COLO668 (cell line): ENCODE data around the gene ETV1.
A peak's percentile ranks its signal among the peaks of the same experiment; 100 is the strongest.

ENCODE experiments used
- DNase-seq: peaks from one replicate; lab custom pipeline; 2025; ENCODE audit not compliant: unreplicated experiment; lab: John Stamatoyannopoulos, UW

The ETV1 gene

DNA sequence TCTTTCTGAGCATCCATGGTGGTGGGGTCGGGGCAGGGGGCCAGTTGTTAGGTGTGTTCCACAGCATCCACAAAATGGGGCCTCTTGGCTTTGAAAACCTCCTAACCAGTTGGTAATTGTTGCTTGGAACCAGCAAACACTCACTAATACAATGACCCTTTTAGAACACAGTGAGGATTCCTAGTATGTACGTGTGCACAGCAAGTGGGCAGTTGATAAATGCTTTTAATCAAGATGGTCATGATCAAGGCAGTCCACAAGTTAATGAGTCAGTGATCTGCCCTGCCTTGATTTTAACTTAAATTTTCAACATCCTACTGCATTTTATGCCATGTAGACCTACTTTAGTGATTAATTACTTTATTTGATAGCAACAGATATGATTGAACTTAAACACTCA lies 103.1 kb downstream of the ETV1 start:
- no peak for DNase-seq

DNA sequence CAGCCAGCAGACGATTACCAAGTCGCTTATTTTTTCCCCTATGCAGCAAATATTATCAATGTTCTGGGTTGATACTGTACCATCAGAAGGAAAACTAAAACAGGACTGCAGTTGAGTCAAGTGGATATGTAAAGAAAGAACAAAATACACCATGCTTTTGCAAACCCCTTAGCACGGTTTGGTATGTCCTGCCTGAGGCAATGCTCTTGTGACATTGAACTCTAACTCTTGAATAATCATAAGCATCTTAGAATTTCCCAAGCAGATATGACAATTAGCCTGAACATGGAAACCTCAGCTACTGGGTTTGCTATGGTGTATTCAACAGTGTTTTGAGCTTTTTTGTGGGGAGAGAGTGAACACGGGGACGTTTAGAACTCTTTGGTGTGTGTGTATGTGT lies 107.4 kb downstream of the ETV1 start:
- no peak for DNase-seq

DNA sequence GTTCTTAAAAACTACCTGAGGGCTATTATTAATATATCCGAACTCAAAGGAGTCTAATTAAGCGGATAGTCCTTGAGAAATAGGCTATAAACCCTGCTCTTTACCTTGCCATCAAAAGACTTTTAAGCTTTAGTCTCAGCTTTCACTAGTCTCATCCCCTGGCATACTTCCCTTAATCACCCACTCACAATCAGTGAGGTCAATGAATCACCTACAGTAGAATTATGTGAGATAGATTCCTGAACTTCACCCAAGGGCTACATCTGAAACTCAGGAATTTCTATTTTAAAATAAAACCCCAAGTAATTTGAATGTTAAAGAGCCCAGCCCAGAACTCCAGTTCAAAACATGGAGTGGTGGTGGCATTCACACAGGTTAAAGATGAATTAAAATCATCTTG lies 108.7 kb downstream of the ETV1 start:
- DNase-seq: no peak

DNA sequence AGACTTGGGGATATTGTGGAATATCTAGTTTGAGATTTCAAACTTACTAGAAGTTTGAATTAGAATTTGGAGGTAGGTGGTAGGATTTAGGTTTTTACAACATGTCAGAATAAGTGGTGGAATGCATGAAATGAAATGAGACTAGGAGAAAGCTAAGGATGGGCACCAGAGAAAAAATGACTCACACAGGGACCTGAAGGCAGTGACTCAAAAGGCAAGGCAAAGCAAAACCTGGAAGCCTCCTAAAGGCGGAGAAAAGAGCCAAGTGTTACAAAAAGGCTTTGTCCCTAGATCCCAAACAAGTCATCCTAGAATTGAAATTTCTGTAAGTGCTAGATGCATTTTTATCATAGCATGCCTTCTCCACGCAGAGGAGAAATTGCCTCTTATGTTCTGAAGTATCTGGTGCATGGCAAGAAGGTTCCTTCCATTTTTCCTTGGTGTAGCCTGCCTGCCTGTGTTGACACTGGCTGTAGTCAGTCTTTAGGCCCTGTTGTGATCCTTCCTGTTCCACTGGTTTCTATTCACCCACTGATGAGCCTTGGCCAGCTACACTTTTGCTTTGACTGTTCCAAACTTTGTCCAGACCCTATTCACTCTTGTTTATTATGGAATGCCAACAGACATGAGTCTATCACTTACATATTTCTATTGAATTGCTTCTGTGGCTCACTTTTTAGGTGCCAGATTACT lies 109.3 kb downstream of the ETV1 start:
- DNase-seq: no peak

- no peak for DNase-seq
Measured at GRCh38 chr7:13879143-13879542, 110.3 kb downstream of the ETV1 start.

GRCh38 chr7:13878154-13878553 lies 111.3 kb downstream of the ETV1 start:
- DNase-seq: no peak

GRCh38 chr7:13875496-13876074 lies 113.9 kb downstream of the ETV1 start:
- DNase-seq: no peak

DNA sequence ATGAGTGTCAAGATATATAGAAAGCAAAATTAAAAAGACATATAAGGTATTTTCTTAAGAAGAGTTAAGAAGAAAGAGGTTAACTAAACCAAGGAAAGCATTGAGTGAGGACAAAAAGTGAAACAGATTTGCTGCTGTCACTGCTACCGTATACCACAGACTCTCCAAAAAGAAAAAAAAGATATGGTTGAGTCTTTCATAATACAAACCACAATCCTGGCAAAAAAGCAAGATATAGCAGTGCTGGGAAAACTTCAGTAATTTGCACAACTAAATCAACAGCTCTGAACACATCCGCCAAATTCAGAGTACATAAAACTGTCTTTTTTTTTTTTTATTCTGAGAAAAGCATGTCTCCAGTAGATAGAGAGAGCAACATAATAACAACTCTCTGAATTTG lies 114.7 kb downstream of the ETV1 start:
- DNase-seq: no peak

GRCh38 chr7:13872709-13873108 lies 116.8 kb downstream of the ETV1 start:
- DNase-seq: no peak

DNA sequence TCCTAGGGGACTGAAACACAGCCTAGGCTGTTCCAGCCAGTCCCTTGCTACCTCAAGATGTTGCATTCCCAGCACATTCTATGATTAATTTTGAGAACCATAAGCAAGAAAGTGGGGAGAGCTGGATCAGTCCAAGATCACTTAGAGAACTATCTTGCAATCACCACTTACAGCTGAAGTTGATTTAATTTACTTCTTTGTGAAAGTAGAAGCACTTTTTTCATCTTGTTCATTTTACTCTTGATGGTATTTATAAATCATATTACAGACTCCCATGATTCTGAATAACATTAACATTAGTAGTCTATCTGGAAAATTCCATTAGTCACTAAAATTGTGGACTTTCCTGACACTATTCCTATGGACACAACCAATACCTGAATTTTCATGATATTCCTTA lies 118.5 kb downstream of the ETV1 start:
- no peak for DNase-seq

- no peak for DNase-seq
Measured at GRCh38 chr7:13860734-13861133, 128.7 kb downstream of the ETV1 start.

- DNase-seq: no peak
Measured at GRCh38 chr7:13856012-13856411, 133.5 kb downstream of the ETV1 start.

- DNase-seq: no peak
Measured at GRCh38 chr7:13852281-13852968, 137.0 kb downstream of the ETV1 start.

DNA sequence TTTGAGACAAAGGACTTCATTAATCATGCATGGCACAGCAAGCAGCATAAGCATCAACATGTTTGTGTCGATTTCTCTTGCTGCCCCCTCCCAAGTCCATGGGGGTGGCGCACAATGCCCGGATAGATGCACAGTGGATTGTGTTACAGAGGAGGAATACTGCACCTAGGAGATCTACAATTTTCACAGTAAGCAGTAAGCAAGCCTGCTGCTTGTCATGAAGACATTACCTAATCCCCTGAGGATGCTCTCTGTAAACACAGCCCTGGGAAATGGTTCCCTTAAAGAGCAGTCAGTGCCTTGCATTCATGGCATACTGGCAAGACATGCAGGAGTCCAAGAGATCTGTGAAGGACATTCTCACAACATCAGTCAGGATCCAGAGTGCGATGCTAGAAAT lies 137.7 kb downstream of the ETV1 start:
- no peak for DNase-seq

- peak; percentile 57 for DNase-seq
Measured at GRCh38 chr7:13850185-13850752, 139.2 kb downstream of the ETV1 start.

GRCh38 chr7:13849163-13849892 lies 140.1 kb downstream of the ETV1 start:
- DNase-seq: no peak

DNA sequence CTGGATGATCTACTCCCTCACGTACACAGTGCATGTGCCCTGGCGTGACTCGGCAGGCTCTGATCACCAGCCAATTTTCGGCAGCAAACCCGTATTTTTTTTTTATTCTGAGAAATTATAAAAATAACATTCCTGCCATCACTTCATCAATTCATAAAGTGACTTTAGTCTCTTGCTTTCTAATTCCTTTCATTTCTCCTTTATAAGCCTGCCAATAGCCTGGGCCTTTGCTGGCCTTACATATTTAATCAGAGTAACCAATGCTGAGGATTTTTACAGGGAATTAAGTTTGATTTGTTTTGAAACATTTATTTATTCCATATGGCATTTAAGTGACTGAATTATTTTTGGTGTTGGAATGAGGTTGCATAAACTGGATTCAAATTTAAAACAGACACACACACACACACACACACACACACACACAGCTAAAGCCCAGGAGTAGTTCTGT lies 140.8 kb downstream of the ETV1 start:
- DNase-seq: no peak

DNA sequence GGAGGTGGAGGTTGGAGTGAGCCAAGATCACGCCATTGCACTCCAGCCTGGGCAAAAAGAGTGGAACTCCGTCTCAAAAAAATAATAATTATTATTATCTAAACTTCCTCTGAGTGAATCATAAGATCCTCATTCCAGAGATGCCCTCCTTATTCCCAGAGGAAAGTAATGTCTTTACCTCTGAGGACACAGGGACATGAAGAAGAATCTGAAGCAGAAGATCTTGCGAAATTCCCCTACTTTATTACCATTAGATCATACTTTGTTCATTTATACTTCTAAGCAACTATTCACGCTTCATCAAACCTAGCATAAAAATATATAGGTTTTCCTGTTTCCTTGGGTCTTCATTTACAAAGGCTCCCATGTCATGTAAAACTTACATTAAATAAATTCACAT lies 143.1 kb downstream of the ETV1 start:
- DNase-seq: no peak

GRCh38 chr7:13845601-13846000 lies 143.9 kb downstream of the ETV1 start:
- no peak for DNase-seq

GRCh38 chr7:13844954-13845353 lies 144.5 kb downstream of the ETV1 start:
- DNase-seq: no peak

DNA sequence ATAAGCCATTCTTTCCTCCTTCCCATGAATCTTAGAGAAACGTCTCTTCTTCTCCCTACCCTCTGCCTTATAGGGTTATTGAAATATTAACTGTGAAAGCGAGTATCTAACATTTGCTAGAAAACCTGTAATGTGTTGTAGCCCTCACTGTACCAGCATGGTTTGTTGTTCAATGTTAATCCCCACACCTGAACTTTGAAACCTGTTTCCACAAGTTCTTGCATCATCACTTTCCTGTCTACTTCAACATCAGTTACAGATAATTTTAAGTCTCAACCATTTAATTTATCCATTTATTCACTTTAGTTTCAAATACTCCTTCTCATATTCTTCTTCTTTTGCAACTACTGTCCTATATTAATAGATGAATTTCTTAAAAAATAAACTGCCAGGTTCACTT lies 148.2 kb downstream of the ETV1 start:
- DNase-seq: no peak
